ENCODE data around the gene PCDHGB4. TPM values are rescaled to one million over a fixed set of nuclear protein-coding genes. Genes with fewer than 3 reads are reported as not detected.

PCDHGB4 gene
- total and polyA plus RNA-seq, 11 donors = 2.0 to 11.9 (median 6.8) TPM

GRCh38 chr5:141384471-141385267 is 2.8 kb upstream of the PCDHGB4 start:
- Histone ChIP-seq H3K27ac (no peak overlapping the region), H3K4me3 (no peak overlapping the region), H3K9me3 (peaks cover 0 to 96% (median 56%) of the 10 kb centered on the region in 12 donors), H3K27me3 (peaks cover 0 to 36% (median 0%) of the 10 kb centered on the region in 9 donors), H3K36me3 (peaks cover 0 to 28% (median 0%) of the 10 kb centered on the region in 9 donors), H3K4me1 (peaks cover 0 to 4% (median 0%) of the 10 kb centered on the region in 12 donors)
- TF ChIP-seq CTCF (IDR thresholded peaks at IDR 0.05) (no peak), POLR2A (IDR thresholded peaks at IDR 0.05) (no peak)
- intact Hi-C loops (cut with DNase I) = no loop called here
- ATAC-seq (no peak), DNase-seq (no peak)
- 51 to 69% (median 59%) methylated on average over 14 to 43 of the region's 43 CpGs for WGBS, 4 donors

DNA sequence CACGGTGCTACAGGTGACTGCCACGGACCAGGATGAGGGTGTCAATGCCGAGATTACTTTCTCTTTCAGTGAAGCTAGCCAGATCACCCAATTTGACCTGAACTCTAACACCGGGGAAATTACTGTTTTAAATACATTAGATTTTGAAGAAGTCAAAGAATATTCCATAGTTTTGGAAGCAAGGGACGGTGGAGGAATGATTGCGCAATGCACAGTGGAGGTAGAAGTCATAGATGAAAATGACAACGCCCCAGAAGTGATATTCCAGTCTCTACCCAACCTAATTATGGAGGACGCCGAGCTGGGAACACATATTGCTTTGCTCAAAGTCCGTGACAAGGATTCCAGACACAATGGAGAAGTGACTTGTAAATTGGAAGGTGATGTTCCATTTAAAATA is 1.2 kb downstream of the PCDHGB4 start:
- intact Hi-C loops (cut with DNase I) = no loop called here
- H3K36me3 ChIP-seq = peaks cover 0 to 23% (median 0%) of the 10 kb centered on the region in 9 donors
- peaks cover 0 to 35% (median 0%) of the 10 kb centered on the region in 9 donors for H3K27me3 ChIP-seq
- no peak overlapping the region for H3K4me3 ChIP-seq
- no peak overlapping the region for H3K27ac ChIP-seq
- WGBS, 4 donors = 54 to 64% (median 61%) methylated on average over 10 of the region's 10 CpGs
- DNase-seq (no peak), ATAC-seq (no peak)
- TF ChIP-seq CTCF (IDR thresholded peaks at IDR 0.05) = no peak
- no peak for TF ChIP-seq POLR2A (IDR thresholded peaks at IDR 0.05)
- peaks cover 0 to 8% (median 0%) of the 10 kb centered on the region in 12 donors for H3K4me1 ChIP-seq
- H3K9me3 ChIP-seq = peaks cover 0 to 96% (median 65%) of the 10 kb centered on the region in 12 donors

- Histone ChIP-seq H3K9me3 (peaks cover 0 to 96% (median 65%) of the 10 kb centered on the region in 12 donors), H3K27me3 (peaks cover 0 to 33% (median 0%) of the 10 kb centered on the region in 9 donors), H3K36me3 (peaks cover 0 to 23% (median 0%) of the 10 kb centered on the region in 9 donors), H3K27ac (no peak overlapping the region), H3K4me1 (peaks cover 0 to 8% (median 0%) of the 10 kb centered on the region in 12 donors), H3K4me3 (no peak overlapping the region)
- ATAC-seq (no peak), DNase-seq (no peak)
- intact Hi-C loops (cut with DNase I) = no loop called here
- TF ChIP-seq POLR2A (IDR thresholded peaks at IDR 0.05) (no peak), CTCF (IDR thresholded peaks at IDR 0.05) (no peak)
- WGBS, 4 donors = 40 to 52% (median 46%) methylated on average over 62 to 77 of the region's 77 CpGs
These were observed 1.9 kb downstream of the PCDHGB4 start for GRCh38 chr5:141389153-141390042.

All from heart left ventricle (tissue), 16 donors.